ENCODE results near the gene SLC35F3.

- TF ChIP-seq, protein P1, sequence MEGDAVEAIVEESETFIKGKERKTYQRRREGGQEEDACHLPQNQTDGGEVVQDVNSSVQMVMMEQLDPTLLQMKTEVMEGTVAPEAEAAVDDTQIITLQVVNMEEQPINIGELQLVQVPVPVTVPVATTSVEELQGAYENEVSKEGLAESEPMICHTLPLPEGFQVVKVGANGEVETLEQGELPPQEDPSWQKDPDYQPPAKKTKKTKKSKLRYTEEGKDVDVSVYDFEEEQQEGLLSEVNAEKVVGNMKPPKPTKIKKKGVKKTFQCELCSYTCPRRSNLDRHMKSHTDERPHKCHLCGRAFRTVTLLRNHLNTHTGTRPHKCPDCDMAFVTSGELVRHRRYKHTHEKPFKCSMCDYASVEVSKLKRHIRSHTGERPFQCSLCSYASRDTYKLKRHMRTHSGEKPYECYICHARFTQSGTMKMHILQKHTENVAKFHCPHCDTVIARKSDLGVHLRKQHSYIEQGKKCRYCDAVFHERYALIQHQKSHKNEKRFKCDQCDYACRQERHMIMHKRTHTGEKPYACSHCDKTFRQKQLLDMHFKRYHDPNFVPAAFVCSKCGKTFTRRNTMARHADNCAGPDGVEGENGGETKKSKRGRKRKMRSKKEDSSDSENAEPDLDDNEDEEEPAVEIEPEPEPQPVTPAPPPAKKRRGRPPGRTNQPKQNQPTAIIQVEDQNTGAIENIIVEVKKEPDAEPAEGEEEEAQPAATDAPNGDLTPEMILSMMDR (IDR thresholded peaks at IDR 0.05): no peak
- TF ChIP-seq POLR2A (IDR thresholded peaks at IDR 0.05): no peak
Measured at GRCh38 chr1:234176000-234176399, 271.5 kb downstream of the SLC35F3 start.

Data from adrenal gland (tissue), 5 donors.